WTC11 (cell line): ENCODE results near the gene MCF2L2. TPM values are rescaled to one million over a fixed set of nuclear protein-coding genes. Genes with fewer than 3 reads are reported as not detected.

Experiments used
- ATAC-seq: fragments of 200-7000 bp; cut with Tn5 transposase; 2 replicates; pipeline ENCODE4 v1.10.0; 2021; ENCODE audit warnings: mild to moderate bottlenecking, moderate library complexity
- CTCF ChIA-PET: fragments of 300-600 bp; sonication (Branson Sonifier 250); formaldehyde crosslinking; loops from one replicate; lab custom pipeline; 2021; ENCODE audit warnings: antibody characterized with exemption; lab: Charles Lee
- POLR2A ChIA-PET: fragments of 350-600 bp; sonication (Branson Sonifier 250); formaldehyde crosslinking; loops from one replicate; lab custom pipeline; 2021; ENCODE audit warnings: antibody characterized with exemption; lab: Charles Lee
- DNase-seq: peaks from one replicate; pipeline ENCODE4 v3.0.0; 2021; ENCODE audit warnings: low spot score
- H3K27ac Mint-ChIP-seq: 2 replicates; pipeline ENCODE4 v1.8.0; 2021; ENCODE audit warnings: mixed read lengths
- H3K27me3 Mint-ChIP-seq: 2 replicates; pipeline ENCODE4 v1.8.0; 2021; ENCODE audit warnings: low read depth, mild to moderate bottlenecking, moderate library complexity, mixed read lengths
- H3K36me3 Mint-ChIP-seq: 2 replicates; pipeline ENCODE4 v1.8.0; 2021; ENCODE audit warnings: mixed read lengths
- H3K4me1 Mint-ChIP-seq: 2 replicates; pipeline ENCODE4 v1.8.0; 2022; ENCODE audit warnings: mixed read lengths
- H3K4me3 Mint-ChIP-seq: 2 replicates; pipeline ENCODE4 v1.8.0; 2021; ENCODE audit warnings: mild to moderate bottlenecking, moderate library complexity, mixed read lengths
- H3K9me3 Mint-ChIP-seq: 2 replicates; pipeline ENCODE4 v1.8.0; 2021; ENCODE audit warnings: mixed read lengths
- ARID4B ChIP-seq: sonication (generic); formaldehyde crosslinking; IDR thresholded peaks from 2 replicates; pipeline ENCODE4 v1.8.0; 2023; ENCODE audit warnings: missing genetic modification reagents, mild to moderate bottlenecking, borderline replicate concordance
- CBFB ChIP-seq: sonication (generic); formaldehyde crosslinking; IDR thresholded peaks from 2 replicates; pipeline ENCODE4 v1.8.1; 2022; ENCODE audit warnings: mild to moderate bottlenecking, low read depth, missing genetic modification reagents
- CREM ChIP-seq: sonication (generic); formaldehyde crosslinking; IDR thresholded peaks from 2 replicates; pipeline ENCODE4 v1.8.1; 2022; ENCODE audit warnings: mild to moderate bottlenecking, missing genetic modification reagents, moderate library complexity
- CTCF ChIP-seq: fragments of 200-600 bp; IDR thresholded peaks from 2 replicates; pipeline ENCODE4 v1.8.0; 2022; ENCODE audit warnings: antibody characterized with exemption
- GABPB1 ChIP-seq: sonication (generic); formaldehyde crosslinking; IDR thresholded peaks from 2 replicates; pipeline ENCODE4 v1.8.1; 2023; ENCODE audit warnings: mild to moderate bottlenecking, missing genetic modification reagents
- GRHL2 ChIP-seq: fragments of 250-450 bp; sonication (Bioruptor Pico); IDR thresholded peaks from 2 replicates; pipeline ENCODE4 v1.8.0; 2022; ENCODE audit warnings: mild to moderate bottlenecking, moderate library complexity; ENCODE audit not compliant: insufficient replicate concordance, severe bottlenecking
- GTF2I ChIP-seq: fragments of 250-450 bp; sonication (Bioruptor Pico); conservative IDR thresholded peaks from 2 replicates; pipeline ENCODE4 v1.4.0; 2021; ENCODE audit warnings: mild to moderate bottlenecking
- MLX ChIP-seq: sonication (generic); formaldehyde crosslinking; IDR thresholded peaks from 2 replicates; pipeline ENCODE4 v1.8.1; 2023; ENCODE audit warnings: mild to moderate bottlenecking, missing genetic modification reagents, moderate library complexity
- MYBL2 ChIP-seq: sonication (generic); formaldehyde crosslinking; IDR thresholded peaks from 2 replicates; pipeline ENCODE4 v1.8.1; 2023; ENCODE audit warnings: mild to moderate bottlenecking, moderate library complexity, missing genetic modification reagents
- NR1H2 ChIP-seq: sonication (generic); formaldehyde crosslinking; IDR thresholded peaks from 2 replicates; pipeline ENCODE4 v1.9.0; 2021; ENCODE audit warnings: mild to moderate bottlenecking, moderate library complexity, missing genetic modification reagents
- PRDM15 ChIP-seq: sonication (generic); formaldehyde crosslinking; IDR thresholded peaks from 2 replicates; pipeline ENCODE4 v1.8.0; 2022; ENCODE audit warnings: missing genetic modification reagents
- RELA ChIP-seq: sonication (generic); formaldehyde crosslinking; IDR thresholded peaks from 2 replicates; pipeline ENCODE4 v1.8.1; 2022; ENCODE audit warnings: missing genetic modification reagents, mild to moderate bottlenecking, borderline replicate concordance
- TEAD1 ChIP-seq: sonication (generic); formaldehyde crosslinking; IDR thresholded peaks from 2 replicates; pipeline ENCODE4 v1.8.0; 2022; ENCODE audit warnings: mild to moderate bottlenecking, missing genetic modification reagents
- USF1 ChIP-seq: sonication (generic); formaldehyde crosslinking; IDR thresholded peaks from 2 replicates; pipeline ENCODE4 v1.8.0; 2022; ENCODE audit warnings: mild to moderate bottlenecking, missing genetic modification reagents
- ZBTB43 ChIP-seq: sonication (generic); formaldehyde crosslinking; IDR thresholded peaks from 2 replicates; pipeline ENCODE4 v1.8.1; 2023; ENCODE audit warnings: mild to moderate bottlenecking, missing genetic modification reagents
- ZNF263 ChIP-seq: sonication (generic); formaldehyde crosslinking; IDR thresholded peaks from 2 replicates; pipeline ENCODE4 v1.8.1; 2022; ENCODE audit warnings: low read depth, mild to moderate bottlenecking, moderate library complexity, missing genetic modification reagents
- ZNF396 ChIP-seq: fragments of 250-450 bp; sonication (Bioruptor Pico); IDR thresholded peaks from 2 replicates; pipeline ENCODE4 v1.8.0; 2021; ENCODE audit warnings: mild to moderate bottlenecking, moderate library complexity, borderline replicate concordance
- ZNF425 ChIP-seq: fragments of 250-450 bp; sonication (Bioruptor Pico); conservative IDR thresholded peaks from 2 replicates; pipeline ENCODE4 v1.9.0; 2021; ENCODE audit warnings: mild to moderate bottlenecking
- total RNA-seq: library from RNA; stranded (reverse); gene quantifications from 3 replicates; pipeline ENCODE4 v1.2.3, GENCODE V29; 2021

Gene MCF2L2
- total RNA-seq, 1 experiment from 2014 or later: 7.5 TPM

GRCh38 chr3:183268366-183268765, 160.1 kb downstream of the MCF2L2 start (continued):
- TF ChIP-seq ARID4B (CRISPR knock-in tag) (no peak), ZBTB43 (CRISPR knock-in tag) (no peak), GRHL2 (CRISPR knock-in tag) (no peak)

GRCh38 chr3:183267140-183267539, 161.3 kb downstream of the MCF2L2 start:
- 0 out of 2 replicates have a peak overlapping the region, but pooled peaks have one; percentile 10 for H3K27ac Mint-ChIP-seq
- POLR2A ChIA-PET: no interaction called here
- peaks cover 26% of the 10 kb centered on the region for H3K4me1 Mint-ChIP-seq
- CTCF ChIA-PET: no interaction called here
- H3K4me3 Mint-ChIP-seq: no peak overlapping the region
- DNase-seq: no peak
- ATAC-seq: no peak
- no peaks in the 10 kb centered on the region for H3K9me3 Mint-ChIP-seq
- no peaks in the 10 kb centered on the region for H3K27me3 Mint-ChIP-seq
- peaks cover 5% of the 10 kb centered on the region for H3K36me3 Mint-ChIP-seq
- no peak for TF ChIP-seq MLX (CRISPR knock-in tag)
- no peak for TF ChIP-seq ZNF396 (CRISPR knock-in tag)
- TF ChIP-seq CBFB (CRISPR knock-in tag): no peak
- no peak for TF ChIP-seq ZNF263 (CRISPR knock-in tag)
- no peak for TF ChIP-seq NR1H2
- no peak for TF ChIP-seq TEAD1 (CRISPR knock-in tag)
- TF ChIP-seq CREM: no peak
- TF ChIP-seq CTCF: no peak
- no peak for TF ChIP-seq MYBL2 (CRISPR knock-in tag)
- TF ChIP-seq PRDM15 (CRISPR knock-in tag): no peak
- TF ChIP-seq RELA (CRISPR knock-in tag): no peak
- no peak for TF ChIP-seq GTF2I (CRISPR knock-in tag)
- no peak for TF ChIP-seq ZNF425 (CRISPR knock-in tag)
- TF ChIP-seq GABPB1: no peak
- no peak for TF ChIP-seq USF1 (CRISPR knock-in tag)
